DMS79 treated with DMSO at 0.1 percent for 48 hours (cell line): ENCODE data around the gene PDXDC1.
"Not testable (repeated sequence)": the region's sequence is repeated elsewhere in the genome, so short reads cannot be mapped to it uniquely, and the experiment has no call there.

Source experiments
- DNase-seq: peaks from one replicate; lab custom pipeline; 2025; lab: John Stamatoyannopoulos, UW

Gene PDXDC1

DNA sequence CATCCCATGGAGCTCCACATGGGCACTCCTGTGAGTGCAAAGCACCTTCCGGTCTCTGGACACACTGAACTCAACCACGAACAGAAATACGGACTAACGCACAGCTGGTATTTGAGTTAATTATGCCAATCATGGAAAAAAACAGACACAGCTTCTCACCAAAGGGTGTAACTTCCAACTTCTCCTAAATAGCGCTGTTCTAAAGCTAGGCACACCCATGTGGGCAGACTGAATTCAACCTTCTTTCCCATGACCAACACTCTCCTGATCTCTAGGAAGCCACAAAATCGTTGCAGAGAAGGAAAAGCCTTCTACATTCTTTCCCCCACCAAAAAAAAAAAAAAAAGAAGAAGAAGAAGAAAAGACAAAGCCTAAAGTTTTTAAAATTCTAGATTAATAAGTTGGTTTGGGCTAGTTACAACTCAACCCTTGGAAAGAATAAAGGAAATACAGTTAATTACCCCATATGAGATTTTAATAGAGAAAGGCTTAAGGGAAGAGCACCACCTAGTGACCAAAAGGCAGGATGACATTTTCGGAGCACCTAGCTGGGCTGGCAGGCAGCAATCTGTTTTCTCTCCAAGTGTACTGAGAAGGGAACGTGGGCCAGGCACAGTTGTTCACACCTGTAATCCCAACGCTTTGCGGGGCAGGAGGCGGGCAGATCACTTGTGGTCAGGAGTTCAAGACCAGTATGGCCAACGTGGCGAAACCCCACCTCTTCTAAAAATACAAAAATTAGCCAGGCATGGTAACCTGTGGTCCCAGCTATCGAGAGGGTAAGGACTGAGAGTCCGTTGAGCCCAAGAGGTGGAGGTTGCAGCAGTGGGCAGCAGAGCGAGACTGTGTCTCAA, 97.3 kb downstream of the PDXDC1 start:
- not testable (repeated sequence) for DNase-seq

- DNase-seq: no peak
These were observed 98.3 kb downstream of the PDXDC1 start for GRCh38 chr16:15073101-15073500.

DNA sequence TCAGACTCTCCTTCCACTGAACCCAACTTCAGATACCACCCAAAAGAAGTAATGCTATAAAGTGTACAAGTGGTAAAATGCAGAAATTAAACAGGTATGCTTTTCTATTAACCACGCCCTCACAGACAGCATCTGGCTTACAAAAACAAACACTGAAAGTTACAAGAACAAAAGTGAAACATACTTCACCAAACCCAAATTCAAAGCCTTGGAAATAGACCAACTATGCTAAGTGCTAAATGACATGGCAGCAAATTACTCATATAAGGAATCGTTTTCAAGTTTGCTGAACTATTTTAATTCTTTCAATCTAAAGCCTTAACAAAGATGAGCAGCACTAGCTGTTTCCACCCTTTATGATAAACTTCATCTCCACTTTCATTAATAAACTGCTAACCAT, 101.3 kb downstream of the PDXDC1 start:
- DNase-seq: not testable (repeated sequence)

DNA sequence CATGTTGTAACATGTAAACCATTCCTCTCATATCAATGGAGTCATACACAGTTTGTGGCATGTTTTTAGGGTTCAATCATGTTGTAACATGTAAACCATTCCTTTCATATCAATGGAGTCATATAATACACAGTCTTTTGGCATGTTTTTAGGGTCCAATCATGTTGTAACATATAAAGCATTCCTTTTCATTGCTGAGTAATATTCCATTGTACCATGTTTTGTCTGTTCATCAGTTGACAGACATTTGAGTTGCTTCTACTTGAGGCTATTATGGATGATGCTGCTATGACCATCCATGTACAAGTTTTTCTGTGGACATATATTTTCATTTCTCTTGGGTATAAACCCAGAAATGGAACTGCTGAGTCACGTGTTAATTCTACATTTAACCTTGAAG, 106.1 kb downstream of the PDXDC1 start:
- not testable (repeated sequence) for DNase-seq

- DNase-seq: not testable (repeated sequence)
These were observed 108.0 kb downstream of the PDXDC1 start for GRCh38 chr16:15082788-15083187.

GRCh38 chr16:15090663-15091269, 115.9 kb downstream of the PDXDC1 start:
- not testable (repeated sequence) for DNase-seq

DNA sequence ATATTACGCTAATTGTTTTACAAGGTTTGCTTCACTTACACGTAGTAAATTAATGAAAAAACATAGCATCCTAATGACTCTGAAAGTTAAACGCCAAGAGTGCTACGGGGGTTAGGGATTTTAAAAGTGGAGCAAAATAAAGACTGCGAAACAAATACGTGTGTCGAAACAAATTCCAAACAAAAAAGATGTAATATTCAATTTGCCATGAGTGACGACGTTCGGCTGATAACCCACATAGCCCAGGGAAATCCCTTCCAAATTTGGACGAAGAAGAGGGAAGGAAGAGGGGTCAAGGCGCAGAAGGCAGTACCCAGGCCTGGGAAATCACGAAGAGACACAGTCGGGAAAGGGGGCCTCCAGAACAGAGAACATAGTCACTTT, 118.7 kb downstream of the PDXDC1 start:
- DNase-seq: not testable (repeated sequence)

- DNase-seq: peak; percentile 88
These were observed 119.4 kb downstream of the PDXDC1 start, which contains the start of gene RRN3 for GRCh38 chr16:15093955-15094827. TSS of gene RRN3 (minus strand) at chr16:15094272. CDS start at chr16:15094233, 39 bp downstream.

- DNase-seq: not testable (repeated sequence)
These were observed 121.8 kb downstream of the PDXDC1 start for GRCh38 chr16:15096583-15096972.

DNA sequence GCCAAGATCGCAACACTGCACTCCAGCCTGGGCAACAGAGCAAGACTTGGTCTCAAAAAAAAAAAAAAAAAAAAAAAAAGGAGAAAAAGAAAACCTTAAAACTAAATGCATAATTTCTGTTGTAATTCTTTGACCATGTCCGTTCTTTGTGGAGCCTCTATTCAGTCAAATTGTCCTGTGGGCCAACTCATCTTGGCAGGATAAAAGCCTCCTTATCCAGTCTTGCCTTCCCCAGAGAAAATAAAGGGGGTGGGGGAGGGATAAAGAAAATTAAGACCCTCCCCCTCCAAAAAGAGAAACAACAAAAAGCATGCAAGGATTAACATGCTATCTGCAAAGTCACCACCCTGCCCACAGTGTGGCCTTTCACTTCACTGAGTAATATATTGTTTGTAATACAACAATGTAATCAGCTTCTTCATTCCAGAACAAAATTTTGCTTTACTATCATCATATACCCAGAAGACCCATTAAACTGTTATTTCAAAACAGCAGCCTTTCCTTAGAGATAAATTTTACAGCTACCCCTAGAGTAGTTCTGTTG, 124.6 kb downstream of the PDXDC1 start:
- DNase-seq: not testable (repeated sequence)

GRCh38 chr16:15100372-15100987, 125.7 kb downstream of the PDXDC1 start:
- not testable (repeated sequence) for DNase-seq

GRCh38 chr16:15127641-15128425, 153.0 kb downstream of the PDXDC1 start:
- DNase-seq: not testable (repeated sequence)

- DNase-seq: not testable (repeated sequence)
These were observed 155.6 kb downstream of the PDXDC1 start for GRCh38 chr16:15130256-15130932.

- not testable (repeated sequence) for DNase-seq
These were observed 156.3 kb downstream of the PDXDC1 start for GRCh38 chr16:15130943-15131700.

GRCh38 chr16:15132719-15133428, 158.0 kb downstream of the PDXDC1 start:
- DNase-seq: not testable (repeated sequence)

DNA sequence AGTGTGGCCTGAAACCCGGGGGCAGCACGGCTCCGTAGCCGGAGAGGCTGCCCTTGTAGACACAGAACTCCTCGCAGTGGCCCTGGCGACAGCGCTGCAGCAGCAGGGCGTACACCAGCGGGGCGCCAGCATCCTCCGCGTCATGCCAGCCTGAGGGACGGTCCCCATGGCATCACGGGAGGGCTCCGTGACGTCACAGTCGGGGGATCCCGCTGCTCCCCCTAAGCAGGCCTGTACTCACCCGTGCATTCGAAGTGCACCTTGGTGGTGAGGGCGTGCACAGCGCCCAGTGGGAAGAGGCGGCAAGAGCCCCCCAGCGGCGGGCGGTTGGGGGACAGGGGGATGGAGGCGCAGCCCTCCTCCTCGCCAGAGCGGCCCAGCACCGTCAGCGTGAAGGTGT, 158.7 kb downstream of the PDXDC1 start:
- not testable (repeated sequence) for DNase-seq

DNA sequence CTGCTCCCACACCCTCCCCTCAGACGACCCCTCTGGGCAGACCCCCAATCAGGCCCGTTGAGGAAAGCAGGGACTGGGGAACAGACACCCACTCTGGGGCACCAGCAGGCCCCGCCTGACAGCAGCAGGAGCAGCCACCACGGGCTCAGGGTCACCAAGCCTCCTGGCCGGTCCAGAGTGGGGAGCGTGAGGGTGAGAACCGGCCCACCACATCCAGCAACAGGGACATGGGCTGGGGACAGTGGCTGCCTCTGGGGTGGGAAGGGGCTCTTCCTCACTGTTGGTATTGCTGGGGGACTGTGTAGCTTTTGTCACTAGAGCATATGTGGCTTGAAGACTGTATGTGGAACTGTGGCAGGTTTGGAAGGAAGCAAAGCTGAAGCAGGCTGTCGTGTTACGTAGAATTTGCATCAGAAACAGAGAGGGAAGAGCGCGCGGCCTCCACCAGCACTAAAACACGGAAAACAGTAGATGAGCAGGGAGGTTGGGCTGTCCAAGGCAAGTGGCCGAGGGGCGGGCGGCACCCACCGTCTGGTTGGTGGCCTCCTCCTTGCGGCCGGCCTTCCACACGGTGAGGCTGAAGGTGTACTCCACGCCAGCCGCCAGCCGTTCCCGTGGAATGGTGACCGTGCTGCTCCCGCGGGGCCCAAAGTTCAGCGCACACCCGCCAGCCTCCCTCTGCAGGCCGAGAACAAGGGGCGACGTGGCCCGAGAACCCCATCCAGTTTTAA, 160.1 kb downstream of the PDXDC1 start:
- DNase-seq: not testable (repeated sequence)
